ENCODE data around the gene HINT3. TPM values are rescaled to one million over a fixed set of nuclear protein-coding genes. Genes with fewer than 3 reads are reported as not detected.

Gene HINT3
- total and polyA plus RNA-seq, 4 donors = 5.6 to 17.4 (median 10.6) TPM

- H3K27ac ChIP-seq (ENCODE audit: low read depth in 1 of 2, low read length in 2 of 2) = peak overlapping the region; percentile 66 to 83
- peaks cover 4 to 22% (median 20%) of the 10 kb centered on the region in 4 donors for H3K4me1 ChIP-seq (ENCODE audit: control insufficient read depth in 4 of 4, insufficient read depth in 4 of 4, low read length in 3 of 4)
- no peaks in the 10 kb centered on the region for H3K36me3 ChIP-seq (ENCODE audit: control insufficient read depth in 4 of 4, insufficient read depth in 3 of 4, low read depth in 1 of 4, low read length in 3 of 4)
- DNase-seq (ENCODE audit: low spot score) = no peak
- H3K9me3 ChIP-seq (ENCODE audit: control insufficient read depth in 4 of 4, low read length in 3 of 4) = no peaks in the 10 kb centered on the region
- TF ChIP-seq MAX (IDR thresholded peaks at IDR 0.05) (no peak), NR2F2 (IDR thresholded peaks at IDR 0.05) (no peak), ATF3 (IDR thresholded peaks at IDR 0.05) (no peak), HNF4G (IDR thresholded peaks at IDR 0.05) (no peak), JUND (IDR thresholded peaks at IDR 0.05) (no peak), REST (IDR thresholded peaks at IDR 0.05) (no peak), RAD21 (IDR thresholded peaks at IDR 0.05) (no peak), TAF1 (conservative IDR thresholded peaks at IDR 0.05) (no peak), HNF4A (conservative IDR thresholded peaks at IDR 0.05) (no peak), FOXA2 (IDR thresholded peaks at IDR 0.05) (no peak), YY1 (IDR thresholded peaks at IDR 0.05) (no peak), FOXA1 (IDR thresholded peaks at IDR 0.05) (no peak), CTCF (IDR thresholded peaks at IDR 0.05; ENCODE audit: low read depth, low read length, missing input control) (no peak), RXRA (IDR thresholded peaks at IDR 0.05) (no peak), SP1 (IDR thresholded peaks at IDR 0.05) (no peak), GABPA (IDR thresholded peaks at IDR 0.05 in 1 of 2, conservative IDR thresholded peaks at IDR 0.05 in 1 of 2) (no peak), ZBTB33 (IDR thresholded peaks at IDR 0.05) (no peak), EGR1 (IDR thresholded peaks at IDR 0.05; ENCODE audit: low read depth in 2 of 2) (no peak)
- H3K4me3 ChIP-seq (ENCODE audit: low read depth in 1 of 3, low read length in 3 of 3) = no peak overlapping the region
- peak overlapping the region in 1 of 2 donors; percentile 17 for H3K9ac ChIP-seq (ENCODE audit: low read depth in 1 of 2, low read length in 2 of 2)
- 49% methylated on average over 1 of the region's 1 CpG for WGBS
- no peaks in the 10 kb centered on the region for H3K27me3 ChIP-seq (ENCODE audit: control insufficient read depth in 4 of 4, insufficient read depth in 4 of 4, low read length in 3 of 4)
Measured at GRCh38 chr6:125944896-125945295, 11.7 kb upstream of the HINT3 start.
